Muscle of arm (tissue), 14 donors: ENCODE data around the gene SPATA31A6. TPM values are rescaled to one million over a fixed set of nuclear protein-coding genes. Genes with fewer than 3 reads are reported as not detected.
"Not testable (repeated sequence)": the region's sequence is repeated elsewhere in the genome, so short reads cannot be mapped to it uniquely, and the experiment has no call there.

Experiments used
- DNase-seq: peaks from one replicate; pipeline ENCODE4 v3.0.0-alpha.2; 2013
- long read RNA-seq, 11 donors: transcript quantifications; one replicate each; lab custom pipeline, GENCODE V29; 2026
- polyA plus RNA-seq, 12 donors: library from polyadenylated mRNA; unstranded; fragments of 120-200 nt; gene quantifications; one replicate each; pipeline ENCODE4 v1.2.1, GENCODE V29; 2013; ENCODE audit not compliant: insufficient read length in 12 of 12

The SPATA31A6 gene
- not detected for polyA plus RNA-seq
- long read RNA-seq, donor 1 = 0 reads
- long read RNA-seq, donor 2 = 0 reads
- long read RNA-seq, donor 3 = 0 reads
- long read RNA-seq, donor 4 = 0 reads
- long read RNA-seq, donor 5 = 0 reads
- long read RNA-seq, donor 6 = 0 reads
- long read RNA-seq, donor 7 = 0 reads
- long read RNA-seq, donor 8 = 0 reads
- long read RNA-seq, donor 9 = 0 reads
- long read RNA-seq, donor 10 = 0 reads
- long read RNA-seq, donor 11 = 0 reads

DNA sequence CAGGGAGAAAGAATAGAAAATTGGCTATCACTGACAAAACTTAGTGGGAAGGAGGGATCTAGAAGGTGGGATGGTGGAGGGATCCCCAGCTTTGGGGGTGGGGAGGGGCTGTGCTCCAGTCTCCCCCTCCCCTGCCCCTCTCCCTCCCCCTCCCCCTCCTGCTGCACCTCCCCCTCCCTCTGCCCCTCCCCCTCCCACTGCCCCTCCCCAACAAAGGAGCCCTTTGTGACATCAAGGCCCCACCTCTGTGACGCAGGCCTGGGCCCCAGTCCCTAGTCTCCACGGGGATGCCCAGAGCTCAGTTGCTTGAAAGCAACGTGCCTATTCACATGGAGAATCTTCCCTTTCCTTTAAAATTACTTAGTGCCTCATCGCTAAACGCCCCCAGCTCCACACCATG is at the start of gene SPATA31A6:
SPATA31A6 (plus strand) TSS at position 301 of the 400 bp plus-strand sequence; CDS start at position 330, 29 bp downstream.
- not testable (repeated sequence) for DNase-seq

DNA sequence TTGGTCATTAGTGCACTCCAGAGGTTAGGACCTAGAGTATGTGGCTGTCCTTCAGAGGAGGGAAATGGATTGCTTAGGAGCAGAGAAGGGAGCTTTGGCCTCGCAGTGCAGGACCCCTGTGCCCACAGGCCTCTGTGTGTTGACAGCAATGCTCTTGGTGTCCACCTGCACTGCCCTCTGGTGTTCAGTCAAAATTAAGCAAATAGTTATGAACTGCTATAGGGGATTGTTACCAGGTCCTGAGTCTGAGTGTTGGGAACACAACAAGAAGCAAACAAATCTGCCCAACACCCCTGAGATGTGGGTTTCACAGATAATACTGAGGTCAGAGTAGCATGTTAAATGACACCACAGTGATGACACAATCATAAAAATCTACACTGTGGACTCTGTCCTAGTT is 23.2 kb upstream of the SPATA31A6 start:
- peak; percentile 2 for DNase-seq

DNA sequence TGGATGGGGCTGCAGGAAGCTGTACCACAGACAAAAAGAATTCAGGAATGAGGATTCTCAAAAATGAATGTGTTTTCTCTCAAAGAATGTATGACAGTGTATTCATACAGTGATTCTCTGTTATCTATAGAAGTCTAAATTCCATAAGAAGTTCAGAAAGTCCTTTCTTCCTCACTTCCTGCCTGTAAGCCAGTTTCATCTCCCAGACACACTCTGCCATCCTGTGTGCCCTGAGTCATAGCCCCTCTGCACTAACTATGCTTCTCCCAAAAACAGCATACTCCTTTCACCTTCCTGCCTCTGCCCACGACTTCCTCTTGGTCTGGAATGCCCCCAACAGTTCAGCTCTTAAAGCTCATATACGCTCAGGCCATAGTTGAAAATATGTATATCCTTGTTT is 36.4 kb downstream of the SPATA31A6 start:
- DNase-seq = not testable (repeated sequence)

DNA sequence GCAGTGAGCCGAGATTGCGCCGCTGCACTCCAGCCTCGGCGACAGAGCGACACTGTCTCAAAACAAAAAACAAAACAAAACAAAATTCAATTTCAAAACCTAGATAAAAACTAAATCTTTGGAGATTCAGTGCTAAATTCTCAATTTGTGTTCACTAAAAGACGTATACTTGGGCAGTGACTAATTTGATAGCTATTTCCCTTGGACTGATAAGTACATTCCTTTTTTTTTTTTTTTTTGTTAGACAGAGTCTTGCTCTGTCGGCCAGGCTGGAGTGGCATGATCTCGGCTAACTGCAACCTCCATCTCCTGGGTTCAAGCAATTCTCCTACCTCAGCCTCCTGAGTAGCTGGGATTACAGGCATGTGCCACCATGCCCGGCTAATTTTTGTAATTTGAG is 39.8 kb downstream of the SPATA31A6 start:
- not testable (repeated sequence) for DNase-seq

DNA sequence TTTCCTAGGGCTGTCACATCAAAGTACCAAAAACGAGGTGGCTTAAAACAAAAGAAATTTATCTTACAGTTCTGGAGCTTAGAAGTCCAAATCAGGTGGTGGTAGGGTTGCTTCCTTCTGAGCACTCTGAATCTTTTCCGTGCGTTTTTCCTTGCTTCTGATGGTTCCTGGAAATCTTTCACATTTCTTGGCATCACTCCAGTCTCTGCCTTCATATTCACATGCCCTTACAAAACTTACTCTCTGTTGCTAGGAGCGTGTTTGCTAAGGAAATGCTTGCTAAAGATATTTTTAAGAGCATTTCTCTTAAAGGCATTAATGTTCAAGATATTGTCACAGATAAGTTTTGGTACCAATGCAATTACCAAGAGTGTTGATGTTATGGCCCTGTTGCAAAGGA is 49.6 kb downstream of the SPATA31A6 start:
- DNase-seq = not testable (repeated sequence)

DNA sequence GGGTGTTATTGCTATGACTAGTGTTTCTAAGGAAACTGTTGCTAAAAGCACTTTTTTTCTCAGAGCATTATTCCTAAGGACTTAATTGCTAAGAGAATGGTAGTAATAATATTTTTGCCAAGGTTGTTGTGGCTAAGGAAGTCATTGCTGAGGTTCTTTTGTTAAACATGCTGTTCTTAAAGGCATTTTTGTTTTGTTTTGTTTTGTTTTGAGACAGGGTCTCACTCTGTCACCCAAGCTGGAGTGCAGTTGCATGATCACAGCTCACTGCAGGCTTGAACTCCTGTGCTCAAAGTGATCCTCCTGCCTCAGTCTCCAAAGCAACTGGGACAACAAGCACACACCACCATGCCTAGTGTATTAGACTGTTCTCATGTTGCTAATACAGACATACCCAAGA is 51.2 kb downstream of the SPATA31A6 start:
- DNase-seq = not testable (repeated sequence)

DNA sequence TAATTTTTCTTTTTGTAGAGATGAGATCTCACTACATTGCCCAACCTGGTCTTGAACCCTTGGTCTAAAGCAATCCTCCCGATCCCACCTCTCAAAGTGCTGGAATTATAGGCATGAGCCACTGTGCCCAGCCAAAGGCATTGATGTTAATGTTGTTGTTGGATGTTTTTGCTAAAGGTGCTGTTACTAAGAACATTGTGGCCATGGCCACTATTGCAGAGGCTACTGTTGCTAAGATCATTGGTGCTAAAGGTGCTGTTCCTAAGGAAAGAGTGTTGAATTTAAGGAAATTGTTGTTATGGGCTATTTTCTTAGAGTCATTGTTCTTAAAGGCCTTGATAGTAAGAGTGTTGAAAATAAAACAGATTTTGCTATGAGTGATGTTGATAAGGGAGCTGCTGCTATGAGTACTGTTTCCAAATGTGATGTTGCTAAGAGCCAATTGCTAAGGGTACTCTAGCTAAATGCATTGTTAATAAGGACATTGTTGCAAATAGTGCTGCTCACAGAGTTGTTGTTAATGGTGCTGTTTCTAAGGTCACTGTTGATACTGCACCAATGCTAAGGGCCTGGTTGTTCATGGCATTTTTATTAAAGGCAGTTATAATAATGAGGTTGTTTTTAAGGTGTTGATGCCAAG is 52.0 kb downstream of the SPATA31A6 start:
- DNase-seq = not testable (repeated sequence)

DNA sequence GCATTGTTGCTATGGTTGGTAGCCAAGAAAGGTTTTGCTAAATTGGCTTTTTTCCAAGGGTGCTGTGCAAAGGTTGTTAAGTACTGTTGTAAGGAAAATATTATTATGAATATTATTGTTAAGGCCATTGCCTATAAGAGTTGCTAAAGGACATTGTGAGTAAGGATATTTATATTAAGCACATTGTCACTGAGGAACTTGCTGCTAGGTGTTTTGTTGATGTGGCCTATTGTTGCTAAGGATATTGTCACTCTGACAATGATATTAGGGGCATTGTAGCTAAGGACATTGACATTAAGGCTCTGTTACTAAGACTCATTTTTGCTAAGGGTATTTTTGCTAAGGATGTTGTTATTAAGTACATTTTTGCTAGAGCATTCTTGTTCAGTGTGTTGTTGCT is 52.6 kb downstream of the SPATA31A6 start:
- DNase-seq = not testable (repeated sequence)

DNA sequence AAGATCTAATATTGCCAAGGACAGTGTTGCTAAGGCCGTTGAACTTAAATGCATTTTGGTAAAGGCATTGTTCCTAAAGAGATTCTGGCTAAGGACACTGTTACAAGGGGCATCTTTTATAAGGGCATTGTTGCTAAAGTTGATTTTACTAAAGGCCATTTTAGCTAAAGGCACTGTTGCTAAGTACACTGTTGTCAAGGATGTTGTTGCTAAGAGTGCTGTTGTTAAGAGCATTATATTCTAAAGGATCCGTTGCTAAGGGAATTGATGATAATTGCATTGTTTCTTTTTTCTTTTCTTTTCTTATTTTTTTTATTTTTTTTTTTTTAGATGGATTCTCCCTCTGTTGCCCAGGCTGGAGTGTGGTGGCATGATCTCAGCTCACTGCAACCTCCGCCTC is 53.9 kb downstream of the SPATA31A6 start:
- not testable (repeated sequence) for DNase-seq

DNA sequence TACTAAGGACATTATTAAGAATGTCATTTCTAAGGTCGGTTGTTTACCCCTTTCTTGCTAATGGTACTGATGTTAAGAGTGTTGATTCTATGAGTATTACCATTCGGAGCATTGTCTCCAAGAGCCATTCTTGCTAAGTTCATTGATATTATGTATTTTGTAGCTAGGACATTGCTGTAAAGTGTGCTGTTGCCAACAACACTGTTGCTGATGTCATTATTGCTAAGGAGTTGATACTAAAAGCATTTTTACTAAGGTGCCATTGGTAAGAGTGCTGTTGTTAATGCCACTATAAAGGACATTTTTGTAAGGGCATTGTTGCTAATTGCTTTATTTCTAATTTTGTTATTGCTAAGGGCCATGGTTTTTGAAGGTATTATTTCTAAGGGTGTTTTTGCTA is 55.4 kb downstream of the SPATA31A6 start:
- DNase-seq = not testable (repeated sequence)

Other genes with a start within 250 kb of the SPATA31A6 start
- gene CNTNAP3B, start 54.2 kb upstream of the SPATA31A6 start, polyA plus RNA-seq = 10 to 100 TPM in 1 of 12 donors, 1 to 10 TPM in 10, not detected in 1; 3.0 to 14.2 (median 5.5) TPM